ENCODE data around the gene JUN.

GRCh38 chr1:58735586-58735985 is 48.3 kb downstream of the JUN start:
- no peak for TF ChIP-seq CTCF (IDR thresholded peaks at IDR 0.05)
- no peak for TF ChIP-seq EZH2phosphoT487 (IDR thresholded peaks at IDR 0.05)
- TF ChIP-seq EZH2 (IDR thresholded peaks at IDR 0.05) = no peak

Measured in neural progenitor cell (in vitro differentiated cells).